K562 (cell line): ENCODE measurements around the gene MCC. TPM values are rescaled to one million over a fixed set of nuclear protein-coding genes. Genes with fewer than 3 reads are reported as not detected.

Experiments
- ATAC-seq: fragments of 200-7000 bp; cut with Tn5 transposase; 3 replicates; pipeline ENCODE4 v1.9.1; 2020; ENCODE audit warnings: moderate library complexity
- BruUV-seq: library from RNA; stranded (reverse); fragments of 400-500 nt; replicated peaks from 2 replicates; lab custom pipeline; 2021; lab: Mats Ljungman, UMichigan
- CTCF ChIA-PET: fragments of 300-600 bp; formaldehyde crosslinking; extraction: SDS; loops from one replicate; lab custom pipeline; 2021; ENCODE audit warnings: low intra/inter-chr PET ratio; lab: Yijun Ruan, JAX
- POLR2A ChIA-PET: fragments of 300-600, 350-650 bp; sonication (Branson Sonifier 250); formaldehyde crosslinking; extraction: SDS; loops from one replicate; lab custom pipeline; 2021; ENCODE audit warnings: antibody characterized with exemption, inconsistent platforms; lab: Yijun Ruan, JAX
- DNase-seq, 4 experiments: peaks; one replicate each; pipeline versions ENCODE4 v3.0.0 to v3.0.0-alpha.2; 2011 to 2018; ENCODE audit warnings: low spot score in 3 of 4, mixed read lengths in 3 of 4; ENCODE audit errors: extremely low read depth in 1 of 4
- FAIRE-seq: peaks from 2 replicates; lab custom pipeline; 2011; peaks lifted over from hg19 to GRCh38; lab: Jason Lieb, UNC
- H2AFZ ChIP-seq: 2 replicates; pipeline ENCODE4 v1.6.0; 2011; ENCODE audit warnings: low read depth, low read length, control low read depth, inconsistent platforms
- H3K27ac ChIP-seq: fragments of 200-600 bp; 3 replicates; pipeline ENCODE4 v1.8.0; 2011; ENCODE audit warnings: low read depth, mild to moderate bottlenecking, control low read depth, inconsistent platforms, low read length, moderate library complexity, mixed read lengths; ENCODE audit errors: extremely low read depth
- H3K27me3 ChIP-seq, 2 experiments: fragments of 300-600 bp in 1 of 2; 2 replicates in 1 of 2; 3 replicates in 1 of 2; pipeline versions ENCODE4 v1.6.0 to v1.8.0; 2011; ENCODE audit warnings: inconsistent platforms in 2 of 2, low read length in 2 of 2, mild to moderate bottlenecking in 1 of 2, mixed read lengths in 1 of 2, moderate library complexity in 1 of 2; ENCODE audit not compliant: control insufficient read depth in 2 of 2, insufficient read depth in 2 of 2
- H3K36me3 ChIP-seq: fragments of 300-600 bp; 3 replicates; pipeline ENCODE4 v1.8.0; 2011; ENCODE audit warnings: mild to moderate bottlenecking, low read length, inconsistent platforms; ENCODE audit not compliant: control insufficient read depth, insufficient read depth
- H3K4me1 ChIP-seq, 2 experiments: fragments of 200-600 bp in 1 of 2; replicated peaks in 1 of 2; 2 replicates in 1 of 2; 3 replicates in 1 of 2; pipeline versions ENCODE4 v1.5.1 to v1.8.0; 2011; ENCODE audit warnings: inconsistent platforms in 2 of 2, low read length in 2 of 2, mild to moderate bottlenecking in 1 of 2, mixed read lengths in 1 of 2, moderate library complexity in 1 of 2; ENCODE audit not compliant: control insufficient read depth in 2 of 2, insufficient read depth in 2 of 2
- H3K4me2 ChIP-seq: 2 replicates; pipeline ENCODE4 v1.6.1; 2011; ENCODE audit warnings: low read length, control low read depth, inconsistent platforms, mixed read lengths; ENCODE audit not compliant: insufficient read depth
- H3K4me3 ChIP-seq: fragments of 200-600 bp; sonication (generic), shearing (Covaris generic); 2 replicates; pipeline ENCODE4 v1.5.1; 2016; ENCODE audit warnings: control low read depth, inconsistent platforms
- H3K79me2 ChIP-seq: fragments of 200-600 bp; 3 replicates; pipeline ENCODE4 v1.8.0; 2011; ENCODE audit warnings: low read length, inconsistent platforms; ENCODE audit not compliant: control insufficient read depth, insufficient read depth
- H3K9ac ChIP-seq, 2 experiments: 2 replicates each; pipeline versions ENCODE4 v1.6.0 to v1.6.1; 2011; ENCODE audit warnings: low read depth in 2 of 2, low read length in 2 of 2, control low read depth in 1 of 2, inconsistent platforms in 1 of 2, mild to moderate bottlenecking in 1 of 2, mixed read lengths in 1 of 2; ENCODE audit not compliant: insufficient read depth in 1 of 2
- H3K9me1 ChIP-seq: one replicate; pipeline ENCODE4 v1.6.0; 2011; ENCODE audit warnings: inconsistent platforms, mild to moderate bottlenecking, low read length, moderate library complexity; ENCODE audit not compliant: control insufficient read depth, insufficient read depth
- H3K9me3 ChIP-seq: replicated peaks from 2 replicates; pipeline ENCODE4 v1.5.1; 2011; ENCODE audit warnings: low read depth, low read length, inconsistent platforms; ENCODE audit not compliant: control insufficient read depth, insufficient read depth
- H4K20me1 ChIP-seq: replicated peaks from 2 replicates; pipeline ENCODE4 v1.6.1; 2011; ENCODE audit warnings: low read length, inconsistent platforms, mixed read lengths; ENCODE audit not compliant: control insufficient read depth, insufficient read depth
- AFF1 ChIP-seq, 2 experiments: fragments of 450-650 bp; IDR thresholded peaks; 2 replicates each; pipeline ENCODE4 v1.6.1; 2018; ENCODE audit warnings: mild to moderate bottlenecking in 2 of 2, low read depth in 1 of 2; ENCODE audit not compliant: partially characterized antibody in 2 of 2
- ELF1 ChIP-seq: fragments of 200-800 bp; sonication (Bioruptor generic); IDR thresholded peaks from 2 replicates; pipeline ENCODE4 v1.6.1; 2016; ENCODE audit warnings: missing genetic modification characterization, missing compliant biosample characterization
- FOXM1 ChIP-seq, 2 experiments: fragments of 450-650 bp in 1 of 2; sonication (generic) in 1 of 2; formaldehyde crosslinking in 1 of 2; IDR thresholded peaks; 2 replicates each; pipeline versions ENCODE4 v1.6.1 to v1.9.0; 2017 to 2022; ENCODE audit warnings: low read depth in 2 of 2, mild to moderate bottlenecking in 2 of 2, missing genetic modification reagents in 1 of 2, moderate library complexity in 1 of 2
- JUN ChIP-seq, 2 experiments: sonication (generic) in 1 of 2; formaldehyde crosslinking in 1 of 2; IDR thresholded peaks; 2 replicates each; pipeline versions ENCODE4 v1.6.1 to v1.8.0; 2012 to 2022; ENCODE audit warnings: borderline replicate concordance in 2 of 2, mild to moderate bottlenecking in 2 of 2, improper control_type of control experiment in 1 of 2, low read depth in 1 of 2, low read length in 1 of 2, missing genetic modification reagents in 1 of 2
- RBBP5 ChIP-seq: fragments of 200-600 bp; sonication (generic); IDR thresholded peaks from 2 replicates; pipeline ENCODE4 v1.6.1; 2012; ENCODE audit warnings: borderline replicate concordance, mild to moderate bottlenecking, low read length, control low read depth, inconsistent platforms; ENCODE audit not compliant: insufficient read depth, poor library complexity, severe bottlenecking
- SOX6 ChIP-seq: fragments of 450-650 bp; IDR thresholded peaks from 2 replicates; pipeline ENCODE4 v1.6.1; 2014; ENCODE audit warnings: mild to moderate bottlenecking
- ZKSCAN8 ChIP-seq: fragments of 200-800 bp; sonication (Bioruptor generic); IDR thresholded peaks from 2 replicates; pipeline ENCODE4 v1.6.1; 2016; ENCODE audit warnings: missing genetic modification characterization, missing compliant biosample characterization
- ZNF224 ChIP-seq: sonication (generic); formaldehyde crosslinking; IDR thresholded peaks from 2 replicates; pipeline ENCODE4 v1.8.0; 2022; ENCODE audit warnings: mild to moderate bottlenecking, missing genetic modification reagents
- ZNF316 ChIP-seq: fragments of 450-650 bp; IDR thresholded peaks from 2 replicates; pipeline ENCODE4 v1.6.1; 2016
- ZNF639 ChIP-seq, 2 experiments: fragments of 200-800 bp in 1 of 2; sonication (Bioruptor generic) in 1 of 2; sonication (generic) in 1 of 2; formaldehyde crosslinking in 1 of 2; IDR thresholded peaks in 1 of 2; conservative IDR thresholded peaks in 1 of 2; 2 replicates each; pipeline versions ENCODE4 v1.5.0 to v1.6.1; 2016 to 2020; ENCODE audit warnings: missing compliant biosample characterization in 1 of 2, missing genetic modification characterization in 1 of 2, missing genetic modification reagents in 1 of 2
- WGBS: fragments of 100-300 bp; shearing (Covaris generic); methylation state at CpG from one replicate; pipeline ENCODE4 v1.1.6; 2016; ENCODE audit warnings: low coverage, mixed read lengths; ENCODE audit not compliant: insufficient coverage; ENCODE audit errors: missing lambda C conversion rate; 5-methylcytosine and 5-hydroxymethylcytosine counted together
- in situ Hi-C: fragments of 300-500 bp; cut with MboI; formaldehyde crosslinking; loops from 4 replicates; pipeline ENCODE4 v1.15.0; 2018; ENCODE audit warnings: inconsistent platforms, mixed read lengths
- intact Hi-C: fragments of 100-400 bp; cut with micrococcal nuclease; formaldehyde crosslinking; loops from 2 replicates; pipeline ENCODE4 v1.14.2; 2022
- polyA plus RNA-seq, 8 experiments: library from polyadenylated mRNA; depleted of rRNA in 4 of 8; stranded (reverse) in 5 of 8; unstranded in 3 of 8; fragments of >200 nt; fragmentation: Nextera tagmentation in 2 of 8; fragmentation: Illumina TruSeq in 1 of 8; extraction: Ambion mirVana in 2 of 8; extraction: Trizol in 1 of 8; gene quantifications; 2 replicates each; pipeline versions ENCODE4 v1.2.1 to v1.2.3, GENCODE V29; 2011 to 2014; ENCODE audit warnings: inconsistent platforms in 1 of 8, missing spikeins in 1 of 8
- total RNA-seq, 7 experiments: library from RNA; depleted of rRNA in 6 of 7; stranded (reverse); fragments of >200 nt in 6 of 7; fragmentation: Illumina TruSeq in 2 of 7; extraction: Trizol in 2 of 7; gene quantifications; 2 replicates each; pipeline versions ENCODE4 v1.2.1 to v1.2.3, GENCODE V29; 2011 to 2021; ENCODE audit warnings: low replicate concordance in 1 of 7

Gene MCC
- total and polyA plus RNA-seq, 9 of the 15 experiments (the other 6 are each of a cell fraction or from before 2014, with no cell fraction given): 0.04 to 0.24 (median 0.06) TPM; not detected in 1

- Histone ChIP-seq H3K4me1 (peaks cover 36 to 45% of the 10 kb centered on the region in 2 experiments), H2AFZ (peak overlapping the region; percentile 96), H3K27ac (peak overlapping the region; percentile 92), H3K36me3 (no peaks in the 10 kb centered on the region), H3K4me3 (peak overlapping the region; percentile 8; the same call in 1 of the 2 replicates), H4K20me1 (no peaks in the 10 kb centered on the region), H3K9me3 (no peaks in the 10 kb centered on the region), H3K27me3 (no peaks in the 10 kb centered on the region), H3K4me2 (peak overlapping the region; percentile 79), H3K9me1 (no peaks in the 10 kb centered on the region), H3K9ac (peak overlapping the region in 1 of 2 experiments; percentile 69; a peak in 2 of 4 replicates), H3K79me2 (no peaks in the 10 kb centered on the region)
- WGBS: 3% methylated on average over 4 of the region's 4 CpGs
- intact Hi-C loops: loop anchor here (1.0 to 2.0 kb wide), 2 partner anchors 63 to 564 kb away; no protein-coding TSS in a partner anchor
- in situ Hi-C loops: no loop called here
- DNase-seq: peak; percentile 82 to 88 (median 84)
- BruUV-seq: no TSS peak
- ChIA-PET CTCF (no interaction called here), POLR2A (interaction anchor here (0.6 to 1.6 kb wide), 9 partner anchors 11 to 53 kb away, joined by 3 to 10 read pairs (median 4); no protein-coding TSS in a partner anchor)
- FAIRE-seq: peak; percentile 82
- ATAC-seq: peak; percentile 71
- TF ChIP-seq ELF1 (tag): peak; percentile 64
- TF ChIP-seq ZNF639 (CRISPR knock-in tag; conservative IDR thresholded peaks at IDR 0.05 in 1 of 2, IDR thresholded peaks at IDR 0.05 in 1 of 2): no peak
- TF ChIP-seq ZNF316: peak; percentile 83
- TF ChIP-seq FOXM1 (IDR thresholded peaks at IDR 0.05; ENCODE audit: low read depth): peak; percentile 76
- TF ChIP-seq FOXM1 (CRISPR knock-in tag; IDR thresholded peaks at IDR 0.05; ENCODE audit: low read depth): no peak
- TF ChIP-seq ZKSCAN8 (CRISPR knock-in tag): peak; percentile 48; the same call in 1 of the 2 replicates
- peak; percentile 83 for TF ChIP-seq SOX6
- TF ChIP-seq AFF1 (IDR thresholded peaks at IDR 0.05; ENCODE audit: low read depth in 1 of 2, partially characterized antibody in 2 of 2): peak in 1 of 2 experiments; percentile 40
- TF ChIP-seq RBBP5: peak; percentile 64
- no peak for TF ChIP-seq ZNF224 (CRISPR knock-in tag)
- peak; percentile 51; the same call in 1 of the 2 replicates for TF ChIP-seq JUN (IDR thresholded peaks at IDR 0.05; ENCODE audit: borderline replicate concordance, low read depth, low read length)
- TF ChIP-seq JUN (CRISPR knock-in tag; IDR thresholded peaks at IDR 0.05; ENCODE audit: borderline replicate concordance): no peak
These were observed 445.6 kb downstream of the MCC start for GRCh38 chr5:113042491-113043243.
